ENCODE measurements around the gene PIGU. TPM values are rescaled to one million over a fixed set of nuclear protein-coding genes. Genes with fewer than 3 reads are reported as not detected.

PIGU gene
- total and polyA plus RNA-seq, 2 of the 13 experiments (the other 11 are each of a cell fraction or from before 2014, with no cell fraction given): 45.5 to 231 TPM

DNA sequence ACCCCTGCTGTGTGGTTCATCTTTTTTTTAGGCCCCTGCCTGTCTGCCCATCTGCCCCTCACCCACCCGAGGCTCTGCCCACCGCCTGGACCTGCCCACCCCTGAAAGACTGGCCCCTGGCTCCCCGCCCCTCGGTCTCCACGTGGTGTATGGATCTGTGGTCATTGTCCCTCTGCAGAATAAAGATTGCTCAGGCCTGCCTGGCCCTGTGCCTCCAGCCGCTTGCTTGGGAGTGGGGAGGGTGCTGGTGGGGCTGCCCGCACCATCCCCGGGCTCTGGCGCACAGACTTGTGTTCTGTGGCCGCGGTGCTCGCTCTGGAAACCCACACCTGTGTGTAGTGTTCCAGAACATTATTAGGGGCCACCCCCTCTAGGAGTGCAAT, 116.8 kb downstream of the PIGU start:
- no peak; the same call in 2 of the 3 replicates for ATAC-seq
- no peaks in the 10 kb centered on the region for H3K9me3 ChIP-seq (ENCODE audit: low read length)
- FAIRE-seq: no peak
- no peaks in the 10 kb centered on the region for H3K79me2 ChIP-seq (ENCODE audit: insufficient read depth, low read length)
- POLR2A ChIA-PET: no interaction called here
- in situ Hi-C loops (cut with HindIII; ENCODE audit: extremely low pct_ligation_motif_present, low pct_unique_long_range_greater_than_20kb) (no loop called here), intact Hi-C loops (cut with micrococcal nuclease; ENCODE audit: unreplicated experiment) (no loop called here)
- H3K9ac ChIP-seq (ENCODE audit: insufficient read depth, low read depth, low read length): no peak overlapping the region
- 97% methylated on average over 12 of the region's 12 CpGs for WGBS (ENCODE audit: low lambda C conversion rate)
- H2AFZ ChIP-seq (ENCODE audit: low read length): no peak overlapping the region
- TF ChIP-seq SIX4 (CRISPR knock-in tag; IDR thresholded peaks at IDR 0.05) (no peak), ZNF558 (CRISPR knock-in tag; IDR thresholded peaks at IDR 0.05; ENCODE audit: borderline replicate concordance) (0 out of 2 replicates have a peak, but pooled peaks have one; percentile 43)
- no peaks in the 10 kb centered on the region for H3K4me1 ChIP-seq (ENCODE audit: insufficient read depth, low read length)
- H3K4me2 ChIP-seq (ENCODE audit: low read depth, low read length): no peak overlapping the region
- no TSS peak for BruUV-seq (replicated peaks)
- no peak overlapping the region for H3K4me3 ChIP-seq (replicated peaks in 1 of 3; ENCODE audit: insufficient read depth in 1 of 3, low read depth in 2 of 3, low read length in 3 of 3)
- H3K36me3 ChIP-seq (replicated peaks in 1 of 2; ENCODE audit: control insufficient read depth in 1 of 2, insufficient read depth in 2 of 2, low read length in 2 of 2): peaks cover 15 to 24% of the 10 kb centered on the region in 2 experiments; a peak in 4 of 5 replicates
- no peaks in the 10 kb centered on the region for H4K20me1 ChIP-seq (ENCODE audit: insufficient read depth, low read length)
- H3K27ac ChIP-seq (ENCODE audit: extremely low read length, insufficient read depth, low read length): no peak overlapping the region
- no peaks in the 10 kb centered on the region for H3K27me3 ChIP-seq (ENCODE audit: control insufficient read depth in 1 of 2, insufficient read depth in 2 of 2, low read length in 2 of 2)
- DNase-seq (ENCODE audit: low spot score): no peak
- CTCF ChIA-PET (ENCODE audit: low intra/inter-chr PET ratio, low total read pairs): no interaction called here

DNA sequence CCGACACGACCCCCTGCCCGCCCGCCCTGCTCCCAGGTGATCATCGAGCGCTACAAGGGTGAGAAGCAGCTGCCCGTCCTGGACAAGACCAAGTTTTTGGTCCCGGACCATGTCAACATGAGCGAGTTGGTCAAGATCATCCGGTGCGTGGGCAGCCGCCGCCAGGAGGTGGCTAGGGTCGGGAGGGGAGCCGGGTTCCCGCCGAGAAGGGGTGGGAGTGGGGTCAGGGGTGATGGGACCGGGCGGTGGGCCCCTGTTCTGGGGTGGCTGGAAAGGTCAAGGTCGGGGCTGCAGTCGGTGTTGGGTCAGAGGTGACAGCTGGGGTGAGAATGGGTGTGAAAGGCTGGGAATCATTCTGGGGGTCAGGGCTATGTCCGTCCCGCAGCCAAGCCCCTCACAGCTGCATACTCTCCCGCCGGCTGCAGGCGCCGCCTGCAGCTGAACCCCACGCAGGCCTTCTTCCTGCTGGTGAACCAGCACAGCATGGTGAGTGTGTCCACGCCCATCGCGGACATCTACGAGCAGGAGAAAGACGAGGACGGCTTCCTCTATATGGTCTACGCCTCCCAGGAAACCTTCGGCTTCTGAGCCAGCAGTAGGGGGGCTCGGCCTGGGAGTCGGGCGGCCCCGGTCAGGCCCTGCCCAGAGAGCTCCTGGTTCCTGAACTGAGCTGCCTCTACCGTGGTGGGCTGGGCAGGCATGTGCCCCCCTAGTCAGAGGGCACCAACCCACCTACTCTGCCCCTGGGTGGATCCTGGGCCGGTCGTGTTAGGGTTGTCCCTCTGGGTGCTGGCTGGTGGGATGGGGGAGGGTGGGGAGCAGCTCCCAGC, 117.4 kb downstream of the PIGU start:
- no peaks in the 10 kb centered on the region for H3K9me3 ChIP-seq (ENCODE audit: low read length)
- no peak overlapping the region for H2AFZ ChIP-seq (ENCODE audit: low read length)
- TF ChIP-seq KDM6A (CRISPR knock-in tag; IDR thresholded peaks at IDR 0.05; ENCODE audit: low read depth) (no peak), KMT2A (CRISPR knock-in tag; IDR thresholded peaks at IDR 0.05) (no peak), ZNF563 (CRISPR knock-in tag; IDR thresholded peaks at IDR 0.05) (no peak), HOXA3 (CRISPR knock-in tag; IDR thresholded peaks at IDR 0.05) (no peak)
- TF ChIP-seq, protein P1, sequence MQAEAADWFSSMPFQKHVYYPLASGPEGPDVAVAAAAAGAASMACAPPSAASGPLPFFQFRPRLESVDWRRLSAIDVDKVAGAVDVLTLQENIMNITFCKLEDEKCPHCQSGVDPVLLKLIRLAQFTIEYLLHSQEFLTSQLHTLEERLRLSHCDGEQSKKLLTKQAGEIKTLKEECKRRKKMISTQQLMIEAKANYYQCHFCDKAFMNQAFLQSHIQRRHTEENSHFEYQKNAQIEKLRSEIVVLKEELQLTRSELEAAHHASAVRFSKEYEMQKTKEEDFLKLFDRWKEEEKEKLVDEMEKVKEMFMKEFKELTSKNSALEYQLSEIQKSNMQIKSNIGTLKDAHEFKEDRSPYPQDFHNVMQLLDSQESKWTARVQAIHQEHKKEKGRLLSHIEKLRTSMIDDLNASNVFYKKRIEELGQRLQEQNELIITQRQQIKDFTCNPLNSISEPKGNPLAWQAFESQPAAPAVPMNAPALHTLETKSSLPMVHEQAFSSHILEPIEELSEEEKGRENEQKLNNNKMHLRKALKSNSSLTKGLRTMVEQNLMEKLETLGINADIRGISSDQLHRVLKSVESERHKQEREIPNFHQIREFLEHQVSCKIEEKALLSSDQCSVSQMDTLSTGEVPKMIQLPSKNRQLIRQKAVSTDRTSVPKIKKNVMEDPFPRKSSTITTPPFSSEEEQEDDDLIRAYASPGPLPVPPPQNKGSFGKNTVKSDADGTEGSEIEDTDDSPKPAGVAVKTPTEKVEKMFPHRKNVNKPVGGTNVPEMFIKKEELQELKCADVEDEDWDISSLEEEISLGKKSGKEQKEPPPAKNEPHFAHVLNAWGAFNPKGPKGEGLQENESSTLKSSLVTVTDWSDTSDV (CRISPR knock-in tag; IDR thresholded peaks at IDR 0.05): no peak
- TF ChIP-seq, protein P2, sequence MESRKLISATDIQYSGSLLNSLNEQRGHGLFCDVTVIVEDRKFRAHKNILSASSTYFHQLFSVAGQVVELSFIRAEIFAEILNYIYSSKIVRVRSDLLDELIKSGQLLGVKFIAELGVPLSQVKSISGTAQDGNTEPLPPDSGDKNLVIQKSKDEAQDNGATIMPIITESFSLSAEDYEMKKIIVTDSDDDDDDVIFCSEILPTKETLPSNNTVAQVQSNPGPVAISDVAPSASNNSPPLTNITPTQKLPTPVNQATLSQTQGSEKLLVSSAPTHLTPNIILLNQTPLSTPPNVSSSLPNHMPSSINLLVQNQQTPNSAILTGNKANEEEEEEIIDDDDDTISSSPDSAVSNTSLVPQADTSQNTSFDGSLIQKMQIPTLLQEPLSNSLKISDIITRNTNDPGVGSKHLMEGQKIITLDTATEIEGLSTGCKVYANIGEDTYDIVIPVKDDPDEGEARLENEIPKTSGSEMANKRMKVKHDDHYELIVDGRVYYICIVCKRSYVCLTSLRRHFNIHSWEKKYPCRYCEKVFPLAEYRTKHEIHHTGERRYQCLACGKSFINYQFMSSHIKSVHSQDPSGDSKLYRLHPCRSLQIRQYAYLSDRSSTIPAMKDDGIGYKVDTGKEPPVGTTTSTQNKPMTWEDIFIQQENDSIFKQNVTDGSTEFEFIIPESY (CRISPR knock-in tag; IDR thresholded peaks at IDR 0.05): peak; percentile 79
- no peak overlapping the region for H3K27ac ChIP-seq (ENCODE audit: extremely low read length, insufficient read depth, low read length)
- DNase-seq (ENCODE audit: low spot score): no peak
- no peaks in the 10 kb centered on the region for H4K20me1 ChIP-seq (ENCODE audit: insufficient read depth, low read length)
- no peaks in the 10 kb centered on the region for H3K4me1 ChIP-seq (ENCODE audit: insufficient read depth, low read length)
- no TSS peak for BruUV-seq (replicated peaks)
- WGBS (ENCODE audit: low lambda C conversion rate): 95% methylated on average over 42 of the region's 43 CpGs
- in situ Hi-C loops (cut with HindIII; ENCODE audit: extremely low pct_ligation_motif_present, low pct_unique_long_range_greater_than_20kb): no loop called here
- H3K4me3 ChIP-seq (replicated peaks in 1 of 3; ENCODE audit: insufficient read depth in 1 of 3, low read depth in 2 of 3, low read length in 3 of 3): no peak overlapping the region
- no peak for FAIRE-seq
- ChIA-PET POLR2A (no interaction called here), CTCF (ENCODE audit: low intra/inter-chr PET ratio, low total read pairs) (no interaction called here)
- peaks cover 15 to 21% of the 10 kb centered on the region in 2 experiments; a peak in 4 of 5 replicates for H3K36me3 ChIP-seq (replicated peaks in 1 of 2; ENCODE audit: control insufficient read depth in 1 of 2, insufficient read depth in 2 of 2, low read length in 2 of 2)
- ATAC-seq: peak; percentile 10
- no peaks in the 10 kb centered on the region for H3K27me3 ChIP-seq (ENCODE audit: control insufficient read depth in 1 of 2, insufficient read depth in 2 of 2, low read length in 2 of 2)
- no peak overlapping the region for H3K9ac ChIP-seq (ENCODE audit: insufficient read depth, low read depth, low read length)
- no peaks in the 10 kb centered on the region for H3K79me2 ChIP-seq (ENCODE audit: insufficient read depth, low read length)
- H3K4me2 ChIP-seq (ENCODE audit: low read depth, low read length): no peak overlapping the region
- intact Hi-C loops (cut with micrococcal nuclease; ENCODE audit: unreplicated experiment): no loop called here
